Activated CD4-positive, alpha-beta T cell treated with anti-CD3 and anti-CD28 coated beads, Interleukin-2, amount 50 U/mL, for 1 hour (primary cell): Measurements from ENCODE around the gene AFG3L2.
"Not testable (repeated sequence)": the region's sequence is repeated elsewhere in the genome, so short reads cannot be mapped to it uniquely, and the experiment has no call there.

Experiments used
- DNase-seq: peaks from one replicate; pipeline ENCODE4 v3.0.0-alpha.2; 2020

Gene AFG3L2

DNA sequence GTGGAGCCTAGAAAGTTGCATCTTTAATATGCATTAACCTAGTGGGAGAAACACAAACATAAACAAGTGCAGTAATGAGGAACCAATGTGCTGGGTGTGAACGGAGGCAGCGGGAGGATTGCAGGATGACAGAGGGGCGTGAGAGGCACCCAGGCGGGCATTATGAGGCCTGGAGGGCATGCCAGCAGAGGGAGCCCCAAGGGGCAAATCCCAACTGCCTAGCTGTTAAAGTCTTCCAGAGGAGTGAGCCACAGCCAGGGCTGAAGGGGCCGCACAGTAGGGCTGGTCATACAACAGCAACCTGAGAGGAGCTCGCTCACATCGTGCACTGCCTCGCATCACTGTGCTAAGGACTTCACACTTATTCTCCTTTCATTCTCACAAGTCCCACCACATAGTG, 17.4 kb upstream of the AFG3L2 start:
- DNase-seq, result no peak

DNA sequence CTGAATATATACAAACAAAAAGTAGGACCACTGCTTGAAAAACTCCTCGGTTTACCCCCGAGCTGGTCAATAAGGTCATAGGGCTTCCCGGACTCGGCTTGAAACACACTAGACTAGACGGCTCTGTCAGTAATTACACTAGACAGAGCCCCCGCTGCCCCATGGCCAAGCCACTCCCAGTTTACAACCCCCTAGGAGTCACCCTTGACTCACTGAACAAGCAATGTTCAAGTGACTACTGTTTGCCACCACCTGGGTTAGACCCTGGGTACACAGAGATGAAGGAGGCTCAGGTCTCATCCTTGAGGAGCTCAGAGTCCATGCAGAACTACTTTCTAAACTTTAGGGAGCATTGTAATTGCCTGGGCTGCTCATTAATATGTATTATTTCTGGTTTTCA, 17.0 kb upstream of the AFG3L2 start:
- DNase-seq, result no peak

DNA sequence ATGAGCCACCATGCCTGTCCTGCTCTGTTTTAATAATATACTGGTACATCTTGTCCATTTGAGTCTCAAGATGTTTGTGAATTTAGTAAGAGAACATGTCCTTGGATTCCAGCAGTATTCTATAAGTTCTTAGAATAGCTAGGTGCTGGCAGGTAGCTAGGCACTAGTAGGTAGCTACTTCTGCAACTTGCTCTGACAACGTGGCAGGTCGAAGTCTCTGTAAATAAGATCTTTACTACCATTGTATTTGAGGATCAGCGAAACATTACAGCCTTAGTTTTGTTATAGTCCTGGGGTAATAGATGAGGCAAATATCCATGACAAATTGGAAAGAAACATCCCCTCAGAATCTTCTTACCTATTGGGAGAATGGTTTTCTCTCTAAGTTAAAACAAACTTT, 16.5 kb upstream of the AFG3L2 start:
- DNase-seq, result no peak

DNA sequence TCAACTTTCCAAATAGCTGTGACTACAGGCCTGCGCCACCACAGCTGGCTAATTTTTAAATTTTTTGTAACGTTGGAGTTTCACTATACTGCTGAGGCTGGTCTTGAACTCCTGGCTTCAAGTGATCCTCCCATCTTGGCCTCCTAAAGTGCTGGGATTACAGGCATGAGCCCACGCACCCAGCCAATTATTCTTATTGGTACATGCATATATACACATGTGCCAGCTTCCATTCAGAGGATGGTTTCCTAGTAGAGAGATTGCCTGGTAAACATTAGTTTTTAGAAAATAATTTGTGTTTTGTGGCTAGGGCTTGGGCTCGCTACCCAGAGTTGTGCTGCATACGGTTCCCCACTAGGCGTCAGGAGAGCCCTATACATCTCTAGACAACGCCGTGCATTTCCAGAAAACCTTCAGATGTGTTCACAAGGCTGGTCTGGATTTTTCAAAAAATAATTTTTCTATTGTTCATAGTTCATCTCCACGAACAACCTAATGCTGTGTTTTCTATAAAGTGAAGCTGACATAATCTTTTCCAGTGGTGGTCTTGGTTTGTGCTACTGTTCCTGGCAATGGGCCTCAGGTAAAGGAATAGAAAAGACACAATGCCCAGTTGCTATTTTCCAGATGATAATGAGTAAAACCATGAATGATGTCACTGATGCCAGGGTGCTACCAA, 14.6 kb upstream of the AFG3L2 start:
- DNase-seq, result peak; percentile 41

DNA sequence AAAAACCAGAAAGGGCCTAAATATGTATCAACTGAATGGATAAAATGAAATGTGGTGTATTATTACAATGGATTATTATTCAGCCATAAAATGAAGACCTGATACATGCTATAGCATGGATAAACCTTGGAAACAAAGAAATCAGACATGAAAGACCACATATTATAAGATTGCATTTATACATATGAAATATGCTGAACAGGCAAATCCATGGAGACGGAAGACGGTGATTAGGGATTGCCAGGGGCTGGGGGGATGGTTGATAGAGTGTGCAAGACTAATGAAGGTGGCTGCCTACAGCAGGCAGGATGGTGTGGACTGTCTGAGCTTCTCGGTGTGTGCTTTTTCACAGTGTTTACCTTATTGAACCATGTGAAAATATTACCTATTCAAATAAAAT, 11.4 kb upstream of the AFG3L2 start:
- no peak for DNase-seq

DNA sequence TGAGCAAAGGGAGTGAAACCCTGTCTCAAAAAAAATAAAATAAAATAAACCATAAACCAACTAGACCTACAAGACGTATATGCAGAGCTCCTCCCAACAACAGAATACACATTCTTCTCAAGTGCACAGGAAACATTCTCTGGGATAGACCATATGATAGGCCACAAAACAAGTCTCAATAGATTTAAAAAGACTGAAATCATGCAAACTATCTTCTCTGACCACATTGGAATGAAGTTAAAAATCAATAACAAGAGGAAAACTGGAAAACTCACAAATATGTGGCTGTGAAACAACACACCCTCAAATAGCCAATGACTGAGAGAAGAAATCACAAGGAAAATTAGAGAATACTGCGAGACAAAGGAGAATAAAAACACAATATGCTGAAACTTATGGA, 7.2 kb upstream of the AFG3L2 start:
- DNase-seq, result no peak

DNA sequence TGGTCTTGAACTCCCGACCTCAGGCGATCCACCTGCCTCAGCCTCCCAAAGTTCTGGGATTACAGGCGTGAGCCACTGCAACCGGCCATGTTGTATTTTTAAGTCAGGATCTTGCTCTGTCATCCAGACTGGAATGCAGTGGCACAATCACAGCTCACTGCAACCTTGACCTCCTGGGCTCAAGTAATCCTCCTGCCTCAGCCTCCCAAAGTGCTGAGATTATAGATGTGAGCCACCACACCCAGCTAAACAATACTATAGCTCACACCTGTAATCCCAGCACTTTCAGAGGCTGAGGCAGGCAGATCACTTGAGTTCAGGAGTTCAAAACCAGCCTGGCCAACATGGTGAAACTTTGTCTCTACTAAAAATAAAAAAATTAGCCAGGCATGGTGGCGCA, 6.7 kb upstream of the AFG3L2 start:
- not testable (repeated sequence) for DNase-seq

DNA sequence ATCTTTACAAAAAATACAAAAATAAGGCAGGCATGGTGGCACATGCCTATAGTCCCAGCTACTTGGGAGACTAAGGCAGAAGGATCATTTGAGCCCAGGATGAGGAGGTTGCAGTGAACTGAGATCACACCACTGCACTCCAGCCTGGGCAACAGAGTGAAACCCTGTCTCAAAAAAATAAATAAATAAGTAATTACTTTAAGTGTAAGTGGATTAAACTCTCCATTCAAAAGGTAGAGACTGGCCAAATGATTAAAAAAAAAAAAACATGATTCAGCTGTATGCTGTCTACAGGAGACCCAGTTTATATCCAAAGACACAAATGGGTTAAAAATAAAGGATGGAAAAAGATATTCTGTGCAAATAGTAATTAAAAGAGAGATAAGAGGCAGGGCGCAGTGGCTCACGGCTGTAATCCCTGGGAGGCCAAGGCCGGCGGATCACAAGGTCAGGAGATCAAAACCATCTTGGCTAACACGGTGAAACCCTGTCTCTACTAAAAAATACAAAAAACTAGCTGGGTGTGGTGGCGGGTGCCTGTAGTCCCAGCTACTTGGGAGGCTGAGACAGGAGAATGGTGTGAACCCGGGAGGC, 5.3 kb upstream of the AFG3L2 start:
- DNase-seq, result not testable (repeated sequence)

DNA sequence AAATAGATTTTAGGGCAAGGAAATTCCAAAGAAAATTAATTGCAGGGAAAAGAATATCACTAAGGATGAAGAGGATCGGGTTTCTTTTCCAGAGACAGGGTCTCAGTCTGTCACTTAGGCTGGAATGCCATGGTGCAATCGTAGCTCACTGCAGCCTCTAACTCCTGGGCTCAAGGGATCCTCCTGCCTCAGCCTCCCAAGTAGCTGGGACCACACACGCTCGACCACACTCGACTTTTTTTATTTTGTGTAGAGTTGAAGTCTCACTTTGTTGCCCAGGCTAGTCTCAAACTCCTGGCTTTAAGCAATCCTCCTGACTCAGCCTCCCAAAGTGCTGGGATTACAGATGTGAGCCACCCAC, 1.2 kb upstream of the AFG3L2 start:
- not testable (repeated sequence) for DNase-seq

DNA sequence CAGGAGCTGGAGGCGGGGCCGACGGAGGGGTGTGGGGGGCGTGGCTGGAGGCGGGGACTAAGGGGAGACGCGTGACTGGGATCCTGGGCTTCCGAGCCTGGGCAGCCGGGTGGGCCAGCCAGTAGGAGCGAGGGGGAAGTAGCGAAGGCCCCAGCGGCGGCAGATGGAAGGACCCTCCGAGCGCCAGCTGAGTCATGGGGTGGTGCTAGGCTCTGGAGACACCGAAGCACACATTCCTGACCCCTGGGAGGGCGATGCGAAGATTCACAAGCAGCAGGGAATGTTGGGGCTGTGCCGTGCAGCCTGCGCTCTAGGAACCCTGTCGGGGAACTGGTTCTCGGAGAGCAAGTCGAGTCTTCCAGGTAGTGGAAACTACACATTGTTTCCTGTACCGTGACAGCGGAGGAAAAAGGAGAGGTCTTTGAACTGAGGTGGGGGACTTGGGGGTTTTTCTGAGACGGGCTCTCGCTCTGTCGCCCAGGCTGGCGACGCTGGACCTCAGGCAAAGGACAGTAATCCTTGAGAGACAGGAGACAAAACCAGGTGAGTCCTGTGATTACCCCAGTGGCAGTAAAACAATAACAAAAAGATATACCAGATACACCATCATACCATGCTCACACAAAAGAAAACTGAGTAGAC, 650 bp upstream of the AFG3L2 start:
- DNase-seq, result no peak

DNA sequence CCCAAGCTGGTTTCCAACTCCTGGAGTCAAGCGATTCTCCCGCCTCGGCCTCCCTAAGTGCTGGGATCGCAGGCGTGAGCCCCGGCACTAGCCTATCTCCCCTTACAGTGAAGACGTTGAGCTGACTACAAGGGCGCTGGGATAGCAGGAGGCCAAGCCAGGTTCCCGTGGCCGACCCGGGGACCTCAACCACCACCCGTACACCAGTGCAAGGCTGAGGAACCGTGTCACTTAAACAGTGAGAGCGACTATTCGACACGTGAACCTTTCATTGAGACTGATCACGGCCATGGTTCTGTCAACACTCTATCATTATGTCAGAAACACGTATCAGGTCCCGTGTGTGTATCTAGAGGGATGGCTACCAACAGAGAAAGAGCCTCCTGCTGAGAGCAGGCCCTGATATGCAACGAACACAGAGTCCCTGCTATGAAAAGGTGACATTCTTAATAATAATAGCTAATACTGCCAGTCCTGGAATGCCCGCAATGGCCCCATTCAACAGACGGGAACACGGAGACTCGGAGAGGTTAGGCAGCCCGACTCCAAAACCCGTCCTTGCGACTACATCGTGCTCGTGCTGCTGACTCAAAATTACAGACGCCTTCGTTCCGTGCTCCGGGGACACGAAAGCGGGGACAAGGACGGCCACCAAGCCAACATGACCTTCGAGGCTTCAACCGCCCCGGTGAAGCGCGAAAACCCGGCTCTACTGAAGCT, 833 bp downstream of the AFG3L2 start:
- DNase-seq, result no peak

DNA sequence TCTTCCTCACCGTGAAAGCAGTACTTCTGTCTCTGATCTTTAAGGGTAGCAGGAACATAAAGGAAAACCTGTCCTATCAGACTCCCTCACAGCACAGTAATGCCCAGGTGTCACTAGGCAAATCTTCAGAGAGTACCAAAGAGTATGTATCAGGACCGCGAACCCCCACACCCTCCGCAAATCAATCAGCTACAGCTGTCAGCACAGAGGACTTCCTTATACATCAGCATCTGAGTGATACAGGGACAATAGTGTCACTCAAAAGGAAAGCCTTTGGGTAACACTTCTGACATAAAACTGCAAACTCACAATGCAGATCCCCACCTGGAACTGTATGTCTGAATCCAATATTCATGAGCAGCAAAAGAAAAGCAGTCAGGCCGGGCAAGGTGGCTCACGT, 2.6 kb downstream of the AFG3L2 start:
- no peak for DNase-seq

DNA sequence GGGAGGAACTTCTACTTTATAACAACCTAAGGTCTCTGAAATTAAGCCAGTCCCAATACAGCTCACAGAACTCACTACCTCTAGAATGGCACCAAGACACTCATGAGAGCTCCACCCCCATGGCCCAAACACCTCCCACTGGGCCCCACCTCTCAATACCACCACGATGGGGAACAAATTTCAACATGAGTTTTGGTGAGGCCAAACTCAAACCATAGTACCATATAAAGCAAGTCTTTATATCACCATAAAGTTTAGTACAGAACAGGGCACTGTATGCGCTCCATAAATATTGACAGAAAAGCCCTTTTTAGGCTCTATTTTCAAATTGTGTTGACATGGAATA, 3.3 kb downstream of the AFG3L2 start:
- DNase-seq, result no peak

DNA sequence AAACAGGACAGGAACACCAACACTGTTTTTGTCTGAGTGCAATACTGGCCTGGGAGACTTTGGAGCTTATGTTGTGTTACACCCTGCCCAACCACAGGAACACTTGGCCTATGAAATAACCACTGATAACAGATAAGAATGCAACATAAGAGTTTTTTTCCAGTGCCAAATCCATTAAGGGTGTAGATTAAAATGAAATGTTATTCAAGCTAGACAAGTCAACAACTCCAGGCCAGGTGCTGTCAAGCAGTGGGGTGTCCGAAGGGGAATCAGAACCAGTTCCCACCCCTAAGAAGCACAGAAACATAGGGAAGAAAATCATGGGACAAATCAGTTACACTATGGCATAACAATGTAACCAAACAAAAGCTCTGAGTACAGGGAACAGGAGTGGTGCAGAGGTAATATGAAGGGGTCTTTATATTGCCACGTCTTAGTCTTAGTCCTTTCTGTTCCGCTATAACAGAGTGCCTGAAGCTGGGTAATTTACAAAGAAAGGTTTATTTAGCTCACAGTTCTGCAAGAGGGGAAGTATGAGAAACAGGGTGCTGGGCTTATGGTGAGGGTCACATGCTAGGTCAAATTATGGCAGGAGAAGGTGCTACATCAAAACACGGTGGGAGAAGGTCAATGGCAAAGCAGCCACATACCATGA, 3.8 kb downstream of the AFG3L2 start:
- no peak for DNase-seq

DNA sequence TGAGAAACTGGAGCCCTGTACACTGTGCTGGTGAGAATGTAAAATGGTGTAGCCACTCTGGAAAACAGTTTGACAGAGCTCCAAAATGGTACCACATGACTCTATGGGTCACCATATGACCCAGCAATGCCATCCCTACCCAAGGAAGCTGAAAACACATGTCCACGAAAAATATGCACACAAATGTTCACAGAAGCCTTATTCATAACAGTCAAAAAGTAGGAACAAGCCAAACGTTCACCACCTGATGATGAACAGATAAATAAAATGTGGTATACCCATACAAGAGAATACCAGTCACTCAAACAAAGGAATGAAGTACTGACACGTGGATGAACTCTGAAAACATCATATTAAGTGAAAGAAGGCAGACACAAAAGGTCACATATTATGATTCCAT, 4.6 kb downstream of the AFG3L2 start:
- DNase-seq, result no peak

DNA sequence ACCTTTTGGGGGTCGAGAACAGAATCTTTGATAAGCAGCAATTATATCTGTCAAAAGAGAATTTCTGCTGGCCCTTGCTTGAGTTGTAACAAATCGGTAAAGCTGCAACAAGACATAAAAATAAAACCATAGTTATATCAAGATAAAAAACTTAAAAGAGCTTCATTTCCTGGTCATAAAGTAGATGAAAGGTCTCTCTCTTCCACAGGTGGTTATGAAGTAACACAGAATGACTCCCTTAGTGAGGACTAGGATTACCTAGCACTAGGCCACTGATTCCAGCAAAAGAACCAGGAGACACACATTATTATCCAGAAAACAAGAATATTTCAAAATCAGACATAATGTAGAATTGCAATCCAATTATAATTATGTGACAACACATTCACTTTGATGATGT, 5.4 kb downstream of the AFG3L2 start:
- no peak for DNase-seq

DNA sequence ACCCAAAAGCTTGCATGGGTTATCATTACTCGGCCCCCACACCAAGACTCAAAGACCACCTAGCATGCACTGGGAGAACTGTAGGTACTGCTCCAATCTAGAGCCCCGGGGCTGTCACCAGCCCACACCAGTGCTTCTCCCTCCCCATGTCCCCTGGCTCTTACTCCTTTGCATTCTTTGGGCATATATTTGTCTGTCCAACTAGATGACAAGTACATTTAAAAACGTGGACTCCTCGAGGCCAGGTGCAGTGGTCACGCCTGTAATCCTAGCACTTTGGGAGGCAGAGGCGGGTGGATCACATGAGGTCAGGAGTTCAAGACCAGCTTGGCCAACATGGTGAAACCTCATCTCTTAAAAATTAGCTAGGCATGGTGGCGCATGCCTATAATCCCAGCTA, 7.8 kb downstream of the AFG3L2 start:
- no peak for DNase-seq

DNA sequence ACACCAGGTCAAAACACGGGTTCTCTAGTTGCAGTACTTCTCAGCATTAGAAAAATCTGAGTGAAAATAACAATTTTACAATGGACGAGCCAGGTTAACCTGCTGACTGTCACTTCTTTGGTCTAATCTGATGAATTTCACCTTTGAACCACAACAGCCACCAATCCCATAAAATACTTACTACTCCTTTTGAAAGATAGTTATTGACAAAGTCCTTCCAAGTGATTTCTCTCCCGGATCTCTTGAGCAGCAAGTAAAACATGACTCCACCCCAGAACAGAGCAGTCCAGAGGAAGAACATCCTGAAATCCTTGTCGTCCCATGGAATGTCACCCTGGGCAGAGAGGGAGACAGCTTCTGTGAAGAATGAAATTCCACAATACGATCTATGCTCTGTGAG, 10.2 kb downstream of the AFG3L2 start:
- DNase-seq, result no peak

DNA sequence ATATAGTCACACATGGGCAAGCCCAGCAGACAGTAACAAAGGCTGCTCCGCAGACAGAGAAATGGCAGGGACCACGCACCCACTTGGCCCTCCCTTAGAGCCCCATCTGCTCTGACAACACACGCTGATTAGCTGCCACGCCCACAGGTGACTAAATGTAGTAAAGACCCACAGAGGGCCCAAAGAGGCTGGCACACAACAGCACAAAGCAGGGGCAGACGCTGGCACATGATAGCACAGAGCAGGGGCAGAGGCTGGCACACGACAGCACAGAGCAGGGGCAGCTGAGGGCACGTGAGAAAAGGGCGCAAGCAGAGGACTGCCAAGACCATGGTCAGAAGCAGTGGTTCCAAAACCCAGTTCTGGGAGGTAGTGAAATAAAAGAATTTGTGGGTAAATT, 10.6 kb downstream of the AFG3L2 start:
- DNase-seq, result no peak

DNA sequence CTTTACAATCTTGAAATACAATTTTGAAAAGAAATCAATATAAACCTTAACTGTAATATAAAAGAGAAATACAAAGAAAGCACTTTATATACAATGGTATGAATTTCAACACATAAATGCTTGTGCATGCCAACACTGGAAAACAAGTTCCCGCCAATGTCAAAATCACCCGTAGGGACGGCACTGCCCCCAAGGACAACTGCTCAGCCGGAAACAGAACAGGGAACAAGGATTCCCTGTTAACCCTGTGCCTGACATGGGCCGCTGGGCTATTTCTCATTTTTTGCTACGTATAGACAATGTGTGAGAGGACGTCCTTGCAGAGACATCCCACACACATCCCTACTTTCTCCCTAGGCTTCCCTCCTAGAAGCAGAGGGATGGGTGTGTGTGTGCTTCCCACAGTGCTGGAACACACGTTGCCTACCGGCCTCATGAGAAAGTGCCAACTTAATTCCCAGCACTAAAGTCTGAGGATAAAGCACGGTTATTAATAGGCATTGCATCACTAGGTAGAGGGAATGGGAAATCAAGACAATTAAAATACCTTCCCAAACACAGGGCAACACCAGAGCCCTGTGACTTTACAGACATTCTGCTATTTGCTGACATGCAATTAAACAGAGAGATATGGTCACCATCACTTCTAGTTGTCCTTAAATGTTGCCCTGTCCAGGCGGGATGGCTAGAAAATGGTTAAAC, 14.4 kb downstream of the AFG3L2 start:
- DNase-seq, result no peak

DNA sequence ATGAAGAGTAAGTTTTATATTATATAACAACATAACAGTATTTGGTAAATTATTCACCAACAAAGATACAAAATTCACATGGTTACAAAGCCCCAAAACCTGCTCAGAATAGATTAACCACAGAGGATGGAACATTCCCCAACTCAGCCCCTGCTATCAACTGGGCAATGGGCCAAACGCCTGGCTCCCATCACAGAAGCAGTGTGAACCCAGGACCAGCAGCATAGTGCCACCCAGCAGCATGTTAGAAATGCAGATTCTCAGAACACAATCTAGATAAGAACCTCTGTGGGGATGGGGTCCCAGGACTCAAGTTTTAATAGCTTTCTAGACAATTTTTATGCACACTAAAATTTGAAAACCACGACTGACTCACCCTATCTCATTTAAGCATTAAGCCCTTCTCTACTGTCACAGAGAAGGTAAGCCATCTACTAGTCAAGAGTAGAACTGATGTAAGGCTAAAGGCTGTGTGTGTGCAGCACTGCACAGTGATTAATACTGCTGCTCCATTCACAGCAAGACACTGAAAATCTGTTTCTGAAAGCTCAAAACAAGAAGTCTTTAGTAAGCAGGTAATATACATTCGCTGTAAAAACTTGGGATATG, 15.2 kb downstream of the AFG3L2 start:
- DNase-seq, result no peak

DNA sequence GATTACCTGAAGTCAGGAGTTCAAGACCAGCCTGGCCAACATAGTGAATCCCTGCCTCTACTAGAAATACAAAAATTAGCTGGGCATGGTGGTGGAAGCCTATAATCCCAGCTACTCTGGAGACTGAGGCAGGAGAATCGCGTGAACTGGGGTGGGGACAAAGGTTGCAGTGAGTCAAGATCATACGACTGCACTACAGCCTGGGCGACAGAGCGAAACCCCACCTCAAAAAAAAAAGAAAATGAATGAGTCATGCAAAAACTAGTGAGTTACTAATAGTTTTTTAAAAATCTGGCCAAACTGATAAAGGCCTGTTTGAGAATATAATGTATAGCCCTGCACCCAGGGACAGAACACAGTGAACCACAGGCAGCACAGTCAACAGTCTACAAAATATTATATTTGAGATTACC, 17.5 kb downstream of the AFG3L2 start:
- DNase-seq, result no peak

DNA sequence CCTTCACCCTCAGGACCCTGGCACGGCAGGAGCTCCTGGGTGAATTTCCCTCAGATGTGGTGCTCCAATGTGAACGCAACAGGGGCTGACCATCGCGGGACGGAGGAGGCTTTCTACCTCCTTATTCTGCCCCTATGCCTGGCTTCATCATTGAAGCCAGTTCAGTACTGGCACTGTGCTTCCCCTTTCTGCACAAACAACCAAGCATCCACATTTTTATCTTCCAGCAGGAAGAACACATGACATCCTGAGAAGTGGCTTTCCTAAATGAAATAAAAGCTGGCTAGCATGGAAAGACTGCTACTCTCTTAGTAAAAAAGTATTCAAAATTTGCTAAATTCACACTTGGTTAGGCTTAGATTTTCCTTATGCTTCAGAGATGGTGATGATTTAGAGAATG, 24.8 kb downstream of the AFG3L2 start:
- DNase-seq, result no peak
